ENCODE data around the gene GALNT6.

Gene GALNT6

GRCh38 chr12:51379571-51379970, 11.6 kb downstream of the GALNT6 start:
- DNase-seq: no peak

GRCh38 chr12:51378749-51379148, 12.5 kb downstream of the GALNT6 start:
- DNase-seq: no peak

- DNase-seq: no peak
Observed at GRCh38 chr12:51377099-51377984, 13.9 kb downstream of the GALNT6 start.

GRCh38 chr12:51374856-51375255, 16.4 kb downstream of the GALNT6 start:
- DNase-seq: no peak

GRCh38 chr12:51374361-51374760, 16.8 kb downstream of the GALNT6 start:
- DNase-seq: no peak

GRCh38 chr12:51373187-51373586, 18.0 kb downstream of the GALNT6 start:
- no peak for DNase-seq

- DNase-seq: no peak
Observed at GRCh38 chr12:51372021-51372420, 19.2 kb downstream of the GALNT6 start.

- no peak for DNase-seq
Observed at GRCh38 chr12:51371295-51371953, 19.8 kb downstream of the GALNT6 start.

- no peak for DNase-seq
Observed at GRCh38 chr12:51370667-51371066, 20.5 kb downstream of the GALNT6 start.

- DNase-seq: peak in 1 of 6 experiments; percentile 39
Observed at GRCh38 chr12:51369581-51369980, 21.6 kb downstream of the GALNT6 start.

GRCh38 chr12:51368640-51369517, 22.3 kb downstream of the GALNT6 start:
- peak; percentile 78 to 96 (median 87) for DNase-seq

- no peak for DNase-seq
Observed at GRCh38 chr12:51365276-51365675, 25.9 kb downstream of the GALNT6 start.

- no peak for DNase-seq
Observed at GRCh38 chr12:51364001-51364400, 27.2 kb downstream of the GALNT6 start.

- no peak for DNase-seq
Observed at GRCh38 chr12:51362747-51363342, 28.4 kb downstream of the GALNT6 start.

- no peak for DNase-seq
Observed at GRCh38 chr12:51362307-51362706, 28.9 kb downstream of the GALNT6 start.

- DNase-seq: no peak
Observed at GRCh38 chr12:51361161-51362016, 29.8 kb downstream of the GALNT6 start.

GRCh38 chr12:51360315-51360714, 30.9 kb downstream of the GALNT6 start:
- DNase-seq: no peak

GRCh38 chr12:51359851-51360250, 31.4 kb downstream of the GALNT6 start:
- no peak for DNase-seq

- no peak for DNase-seq
Observed at GRCh38 chr12:51358496-51358895, 32.7 kb downstream of the GALNT6 start.

- no peak for DNase-seq
Observed at GRCh38 chr12:51357374-51358047, 33.7 kb downstream of the GALNT6 start.

GRCh38 chr12:51351913-51352532, 39.2 kb downstream of the GALNT6 start:
- peak in 5 of 6 experiments; percentile 18 to 64 (median 28) for DNase-seq
